Islet of Langerhans (tissue), 1 donor: ENCODE results near the gene RBM25.
A peak's percentile ranks its signal among the peaks of the same experiment; 100 is the strongest.
"Not testable (repeated sequence)": the region's sequence is repeated elsewhere in the genome, so short reads cannot be mapped to it uniquely, and the experiment has no call there.

Experiments
- FAIRE-seq: peaks from one replicate; lab custom pipeline; 2011; peaks lifted over from hg19 to GRCh38; lab: Jason Lieb, UNC

The RBM25 gene

DNA sequence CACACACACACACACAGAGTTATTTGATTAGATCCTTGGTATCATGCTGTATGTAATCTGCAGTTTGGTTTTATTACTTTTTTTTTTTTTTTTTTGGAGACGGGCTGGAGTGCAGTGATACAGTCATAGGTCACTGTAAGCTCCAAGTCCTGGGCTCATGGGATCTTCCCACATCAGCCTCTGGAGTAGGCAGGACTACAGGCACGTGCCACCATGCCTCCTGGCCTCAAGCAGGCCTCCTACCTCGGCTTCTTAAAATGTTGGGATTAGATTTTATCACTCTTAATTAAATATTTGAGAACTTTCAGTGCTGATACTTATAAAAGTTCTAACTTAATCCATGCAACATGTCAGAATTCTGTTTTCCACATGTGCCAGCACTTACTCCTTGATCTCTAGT is 46.7 kb downstream of the RBM25 start:
- FAIRE-seq = no peak

DNA sequence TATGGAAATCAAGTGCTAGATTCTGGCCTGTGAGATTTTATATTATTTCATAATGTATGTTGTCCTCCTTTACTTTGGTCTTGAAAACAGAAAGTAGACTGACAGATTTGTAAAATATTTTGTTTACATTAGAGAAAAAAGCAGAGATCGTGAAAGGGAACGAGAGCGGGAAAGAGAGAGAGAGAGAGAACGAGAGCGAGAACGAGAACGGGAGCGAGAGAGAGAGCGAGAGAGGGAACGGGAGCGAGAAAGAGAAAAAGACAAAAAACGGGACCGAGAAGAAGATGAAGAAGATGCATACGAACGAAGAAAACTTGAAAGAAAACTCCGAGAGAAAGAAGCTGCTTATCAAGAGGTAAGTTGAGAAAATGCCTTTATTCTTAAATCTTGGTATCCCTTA is 47.4 kb downstream of the RBM25 start:
- peak; percentile 62 for FAIRE-seq

DNA sequence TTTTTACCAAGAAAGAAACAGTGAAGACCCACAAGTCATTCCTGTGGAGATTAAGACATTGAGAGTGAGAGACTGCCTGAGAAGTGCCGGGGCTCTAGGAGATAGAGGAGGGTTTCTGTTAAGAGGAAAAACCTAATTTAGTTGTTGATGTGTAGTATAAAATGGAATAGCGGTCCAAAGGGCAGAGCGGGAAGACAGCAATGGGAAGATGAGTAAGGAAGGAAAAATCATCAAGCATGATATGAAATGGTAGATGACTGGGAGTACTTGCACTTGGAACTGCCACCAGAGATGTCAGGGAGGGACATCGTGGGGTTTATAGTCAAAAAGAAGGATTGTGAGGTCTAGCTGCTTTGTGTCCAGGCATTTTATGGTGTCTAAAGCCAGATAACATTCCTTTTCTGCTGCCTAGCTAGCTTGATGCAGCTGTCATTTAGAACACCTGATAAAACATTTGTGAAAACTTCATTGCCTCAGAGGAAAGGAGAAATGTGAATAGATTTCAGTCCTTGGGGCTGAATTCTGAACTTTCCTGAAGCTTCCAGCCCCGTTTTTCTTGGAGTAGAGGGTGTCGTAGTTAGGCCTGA is 57.8 kb downstream of the RBM25 start:
- FAIRE-seq = no peak

DNA sequence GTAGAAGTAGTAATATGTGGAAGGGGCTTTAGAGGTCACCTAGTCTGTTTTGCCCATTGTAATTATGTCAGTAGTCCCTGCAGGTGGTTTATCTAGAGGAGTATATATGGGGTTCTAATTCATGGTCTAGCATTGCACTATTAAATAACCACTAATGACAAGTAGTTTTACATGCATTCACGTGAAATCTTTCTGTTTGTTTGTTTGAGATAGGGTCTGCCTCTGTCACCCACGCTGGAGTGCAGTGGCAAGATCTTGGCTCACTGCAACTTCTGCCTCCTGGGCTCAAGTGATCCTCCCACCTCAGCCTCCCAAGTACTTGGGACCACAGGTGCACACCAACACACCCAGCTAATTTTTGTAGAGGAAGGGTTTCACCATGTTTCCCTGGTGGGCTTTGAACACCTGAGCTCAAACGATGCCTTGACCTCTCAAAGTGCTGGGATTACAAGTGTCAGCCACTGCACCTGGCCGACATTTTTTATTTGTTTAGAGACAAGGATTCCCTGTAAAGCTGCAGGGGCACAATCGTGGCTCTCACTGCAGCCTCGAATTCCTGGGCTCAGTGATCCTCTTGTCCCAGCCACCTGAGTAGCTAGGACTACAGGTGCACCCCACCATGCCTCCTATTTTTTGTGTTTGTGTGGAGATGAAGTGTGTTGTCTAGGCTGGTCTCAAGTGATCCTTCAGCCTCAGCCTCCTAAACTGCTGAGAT is 66.0 kb downstream of the RBM25 start:
- FAIRE-seq = no peak

DNA sequence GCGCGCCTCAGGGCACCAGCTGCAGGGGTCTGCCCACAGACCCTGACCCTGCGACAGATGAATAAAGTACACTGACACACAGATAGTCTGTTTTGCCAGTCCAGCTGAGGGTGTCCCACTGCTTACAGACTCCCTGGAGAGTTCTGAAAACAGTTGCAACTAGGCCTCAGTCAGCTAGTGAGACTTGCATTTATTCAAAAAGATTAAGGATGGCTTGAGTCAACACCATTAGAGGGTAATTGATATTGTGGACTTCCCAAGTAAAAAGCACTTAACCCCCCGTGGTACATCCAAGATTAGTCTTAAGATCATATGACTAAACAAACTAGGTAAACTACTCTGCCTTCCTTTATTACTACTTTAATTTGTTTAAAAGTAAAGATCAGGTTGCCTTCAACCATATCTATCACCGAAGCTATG is 66.8 kb downstream of the RBM25 start:
- FAIRE-seq = no peak

DNA sequence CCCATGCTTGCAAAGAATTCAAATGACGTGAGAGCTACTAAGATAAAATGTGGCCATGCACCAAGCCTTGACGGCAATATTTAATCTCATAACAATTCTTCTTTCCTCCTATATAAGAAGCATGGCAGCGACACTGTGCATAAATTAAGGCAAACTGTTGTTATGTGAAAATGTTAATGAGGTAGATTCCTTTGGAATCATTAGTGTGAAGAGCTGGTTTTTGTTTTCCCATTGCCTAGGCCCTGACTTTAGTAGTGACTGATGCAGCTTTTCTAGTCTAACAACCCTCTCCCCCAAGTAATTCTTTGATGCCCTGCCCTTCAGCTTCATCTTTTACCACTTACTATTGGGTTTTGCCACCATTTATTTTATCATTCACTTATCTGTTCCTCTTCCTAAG is 67.4 kb downstream of the RBM25 start:
- no peak for FAIRE-seq

DNA sequence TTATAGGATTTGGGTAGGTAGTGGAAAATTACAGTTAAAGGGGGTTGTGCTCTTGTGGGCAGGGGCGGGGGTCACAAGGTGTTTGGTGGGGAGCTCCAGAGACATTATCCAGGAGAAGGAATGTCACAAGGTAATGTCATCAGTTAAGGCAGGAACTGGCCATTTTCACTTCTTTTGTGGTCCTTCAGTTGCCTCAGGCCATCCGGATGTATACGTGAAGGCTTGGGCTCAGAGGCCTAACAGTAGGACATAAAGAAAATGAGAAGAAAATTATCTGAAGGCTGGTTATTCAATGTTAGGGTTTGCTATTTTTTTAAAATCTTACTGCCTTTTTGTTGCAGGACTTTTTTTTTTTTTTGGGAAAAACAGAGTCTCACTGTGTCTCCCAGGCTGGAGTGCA is 75.5 kb downstream of the RBM25 start:
- no peak for FAIRE-seq

DNA sequence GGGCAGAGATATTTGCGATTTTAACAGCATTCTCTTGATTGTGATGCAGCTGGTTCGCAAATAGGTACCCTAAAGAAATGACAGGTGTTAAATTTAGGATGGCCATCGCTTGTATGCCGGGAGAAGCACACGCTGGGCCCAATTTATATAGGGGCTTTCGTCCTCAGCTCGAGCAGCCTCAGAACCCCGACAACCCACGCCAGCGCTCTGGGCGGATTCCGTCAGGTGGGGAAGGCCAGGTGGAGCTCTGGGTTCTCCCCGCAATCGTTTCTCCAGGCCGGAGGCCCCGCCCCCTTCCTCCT is 77.7 kb downstream of the RBM25 start:
- no peak for FAIRE-seq

DNA sequence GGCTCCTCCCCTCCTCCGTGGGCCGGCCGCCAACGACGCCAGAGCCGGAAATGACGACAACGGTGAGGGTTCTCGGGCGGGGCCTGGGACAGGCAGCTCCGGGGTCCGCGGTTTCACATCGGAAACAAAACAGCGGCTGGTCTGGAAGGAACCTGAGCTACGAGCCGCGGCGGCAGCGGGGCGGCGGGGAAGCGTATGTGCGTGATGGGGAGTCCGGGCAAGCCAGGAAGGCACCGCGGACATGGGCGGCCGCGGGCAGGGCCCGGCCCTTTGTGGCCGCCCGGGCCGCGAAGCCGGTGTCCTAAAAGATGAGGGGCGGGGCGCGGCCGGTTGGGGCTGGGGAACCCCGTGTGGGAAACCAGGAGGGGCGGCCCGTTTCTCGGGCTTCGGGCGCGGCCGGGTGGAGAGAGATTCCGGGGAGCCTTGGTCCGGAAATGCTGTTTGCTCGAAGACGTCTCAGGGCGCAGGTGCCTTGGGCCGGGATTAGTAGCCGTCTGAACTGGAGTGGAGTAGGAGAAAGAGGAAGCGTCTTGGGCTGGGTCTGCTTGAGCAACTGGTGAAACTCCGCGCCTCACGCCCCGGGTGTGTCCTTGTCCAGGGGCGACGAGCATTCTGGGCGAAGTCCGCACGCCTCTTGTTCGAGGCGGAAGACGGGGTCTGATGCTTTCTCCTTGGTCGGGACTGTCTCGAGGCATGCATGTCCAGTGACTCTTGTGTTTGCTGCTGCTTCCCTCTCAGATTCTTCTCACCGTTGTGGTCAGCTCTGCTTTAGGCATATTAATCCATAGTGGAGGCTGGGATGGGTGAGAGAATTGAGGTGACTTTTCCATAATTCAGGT is 78.3 kb downstream of the RBM25 start, which contains the start of gene PSEN1:
TSS of gene PSEN1 (plus strand) at position 121 of the 839 bp plus-strand sequence. CDS start 11,513 bp downstream, outside the sequence.
- no peak for FAIRE-seq

DNA sequence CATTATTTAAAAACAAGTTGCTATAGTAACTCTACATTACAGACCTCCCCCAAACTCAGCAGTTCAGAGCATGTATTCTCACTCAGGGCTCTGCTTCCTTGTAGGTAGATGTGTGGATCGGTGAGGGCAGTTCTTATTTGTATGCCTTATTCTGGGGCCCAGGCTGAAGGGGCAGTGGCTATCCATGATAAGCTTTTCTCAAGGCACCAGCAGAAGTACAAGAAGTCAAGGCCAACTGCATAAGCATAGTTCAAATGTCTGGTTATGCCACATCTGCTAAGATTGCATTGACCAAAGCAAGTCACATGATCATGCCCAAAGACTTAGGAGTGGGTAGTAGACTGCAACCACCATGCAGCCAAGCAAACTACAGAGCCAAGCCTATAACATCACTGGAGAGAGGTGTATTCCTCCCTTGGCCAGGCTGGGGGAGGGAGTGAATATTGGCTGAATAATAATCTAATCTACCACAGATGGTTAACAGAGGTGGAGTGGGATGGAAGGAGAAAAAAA is 82.5 kb downstream of the RBM25 start:
- no peak for FAIRE-seq

DNA sequence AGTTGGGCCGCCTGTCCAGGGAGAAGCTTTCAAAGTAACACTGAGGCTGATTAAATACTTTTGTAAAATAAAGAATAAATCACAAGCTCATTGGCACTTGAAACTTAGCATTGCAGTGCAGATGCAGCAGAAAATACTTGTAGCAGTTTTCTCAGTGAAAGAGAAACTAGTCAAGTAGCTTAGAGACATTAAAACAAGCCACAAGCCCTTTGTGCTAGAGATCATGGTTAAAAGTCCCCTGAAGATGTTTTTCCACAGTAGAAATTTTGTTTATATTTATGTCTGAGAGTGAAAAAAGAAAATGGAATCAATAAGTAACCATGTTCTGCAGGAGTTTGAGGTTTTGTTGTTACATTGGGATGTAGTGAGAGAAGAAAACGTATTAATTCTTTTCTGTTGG is 83.9 kb downstream of the RBM25 start:
- no peak for FAIRE-seq

DNA sequence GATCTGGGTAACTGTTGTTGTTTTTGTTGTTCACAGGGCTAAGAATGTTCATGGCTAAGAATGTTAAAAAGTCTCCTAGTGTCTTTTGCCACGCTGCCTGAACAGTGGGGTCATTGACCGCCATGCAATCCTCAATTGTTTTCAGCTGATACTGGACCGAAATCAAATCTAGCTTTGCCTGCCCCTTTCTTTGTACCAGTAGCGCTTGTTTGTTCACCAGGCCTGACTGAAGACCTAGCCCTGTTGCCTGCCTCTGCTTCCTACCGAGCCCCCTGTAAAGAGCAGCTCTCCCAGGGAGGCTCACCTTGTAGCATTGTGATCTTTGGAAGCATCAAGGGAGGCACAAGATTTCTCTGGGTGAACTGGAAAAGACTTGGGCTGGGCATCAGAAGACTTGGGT is 84.7 kb downstream of the RBM25 start:
- FAIRE-seq = no peak

DNA sequence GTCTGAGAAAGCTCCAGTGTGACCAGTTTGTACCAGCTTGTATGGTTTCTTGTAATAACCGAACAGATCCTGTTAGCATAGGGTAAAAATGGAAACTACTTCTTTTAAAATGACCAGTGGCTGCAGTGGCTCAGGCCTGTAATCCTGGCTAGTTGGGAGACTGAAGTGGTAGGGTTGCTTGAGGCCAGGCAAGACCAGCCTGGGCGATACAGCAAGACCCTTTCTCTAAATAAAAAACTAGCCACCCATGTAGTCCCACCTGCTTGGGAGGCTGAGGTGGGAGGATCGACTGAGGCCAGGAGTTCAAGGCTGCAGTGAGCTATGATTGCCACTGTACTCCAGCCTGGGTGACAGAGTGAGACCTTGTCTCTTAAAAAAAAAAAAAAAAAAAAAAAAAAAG is 85.3 kb downstream of the RBM25 start:
- FAIRE-seq = no peak

DNA sequence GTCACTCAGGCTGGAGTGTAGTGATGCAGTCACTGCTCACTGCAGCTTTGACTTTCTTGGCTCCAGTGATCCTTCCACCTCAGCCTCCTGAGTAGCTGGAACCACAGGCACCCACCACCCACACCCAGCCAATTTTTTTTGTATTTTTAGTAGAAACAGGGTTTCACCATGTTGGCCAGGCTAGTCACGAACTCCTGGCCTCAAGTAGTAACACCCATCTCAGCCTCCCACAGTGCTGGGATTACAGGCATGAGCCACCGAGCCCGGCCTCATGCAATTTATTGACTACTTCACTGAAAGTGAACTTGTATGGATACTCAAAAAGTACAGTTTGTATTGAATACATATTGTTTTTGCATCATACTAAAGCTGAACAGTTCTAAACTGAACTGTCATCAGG is 87.0 kb downstream of the RBM25 start:
- FAIRE-seq = no peak

DNA sequence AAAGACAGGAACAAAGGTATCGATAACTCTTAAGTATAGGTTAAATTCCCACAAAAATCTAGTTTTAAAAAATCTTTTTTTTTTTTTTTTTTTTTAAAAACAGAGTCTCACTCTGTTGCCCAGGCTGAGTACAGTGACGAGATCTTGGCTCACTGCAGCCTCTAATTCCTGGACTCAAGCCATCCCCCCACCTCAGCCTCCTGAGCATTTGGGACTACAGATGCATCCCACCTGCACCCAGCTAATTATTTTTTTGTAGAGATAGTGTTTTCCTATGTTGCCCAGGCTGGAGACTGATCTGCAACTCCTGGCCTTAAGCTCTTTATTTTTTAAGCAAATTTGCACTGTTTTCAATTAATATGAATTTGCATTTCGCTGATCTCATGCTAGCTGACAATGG is 87.8 kb downstream of the RBM25 start:
- FAIRE-seq = no peak

DNA sequence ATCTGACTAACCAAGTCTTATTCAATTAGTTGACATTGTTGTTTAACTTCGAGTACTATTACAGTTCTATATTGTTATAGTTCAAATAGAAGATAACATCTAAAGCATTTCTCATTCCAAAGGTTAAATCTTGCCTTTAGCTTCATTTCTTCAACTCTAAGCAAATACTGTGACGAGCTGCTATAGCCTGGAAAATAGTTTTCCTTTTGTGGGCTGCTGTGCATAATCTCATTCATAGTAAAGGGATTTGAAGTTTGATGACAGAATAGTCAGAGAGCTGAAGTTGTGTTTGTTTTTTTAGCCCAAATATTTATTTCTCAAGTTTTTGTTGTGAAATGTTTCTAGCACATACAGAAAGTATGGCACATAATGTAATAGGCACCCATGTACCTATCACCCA is 91.4 kb downstream of the RBM25 start:
- FAIRE-seq = no peak

DNA sequence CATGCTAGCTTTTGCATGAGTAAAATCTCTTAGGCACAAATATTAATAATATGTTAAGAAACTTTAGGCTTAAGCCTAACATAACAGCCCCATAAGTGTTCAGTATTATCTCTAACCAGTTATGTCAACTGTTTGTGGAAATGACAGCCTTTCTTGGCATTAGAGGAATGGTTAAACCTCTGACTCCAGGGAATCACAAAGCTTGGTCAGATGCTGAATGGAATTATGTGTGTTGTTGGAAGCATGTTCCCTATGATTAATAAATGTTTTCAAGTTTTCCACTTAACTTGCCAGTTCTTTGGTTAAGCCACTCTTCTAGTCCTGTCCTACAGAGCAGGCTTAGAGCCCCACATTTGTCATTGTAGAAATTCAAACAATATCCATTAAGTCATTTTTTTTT is 94.9 kb downstream of the RBM25 start:
- FAIRE-seq = no peak

DNA sequence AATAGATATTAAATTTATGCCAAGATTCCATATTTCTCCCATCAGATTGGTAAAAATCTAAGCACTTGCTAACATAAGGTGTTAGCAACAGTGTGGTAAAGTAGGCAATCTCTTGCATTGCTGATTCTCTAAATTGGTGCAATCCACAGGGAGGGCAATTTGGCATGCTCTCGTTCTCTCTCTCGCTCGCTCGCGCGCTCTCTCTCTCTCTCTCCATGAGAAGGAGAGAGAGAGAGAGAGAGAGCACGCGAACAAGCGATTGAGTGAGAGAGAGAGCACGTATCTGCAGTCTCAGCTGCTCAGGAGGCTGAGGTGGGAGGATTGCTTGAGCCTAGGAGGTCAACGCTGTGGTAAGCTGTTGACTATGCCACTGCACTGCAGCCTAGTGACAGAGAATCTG is 103.9 kb downstream of the RBM25 start:
- no peak for FAIRE-seq

DNA sequence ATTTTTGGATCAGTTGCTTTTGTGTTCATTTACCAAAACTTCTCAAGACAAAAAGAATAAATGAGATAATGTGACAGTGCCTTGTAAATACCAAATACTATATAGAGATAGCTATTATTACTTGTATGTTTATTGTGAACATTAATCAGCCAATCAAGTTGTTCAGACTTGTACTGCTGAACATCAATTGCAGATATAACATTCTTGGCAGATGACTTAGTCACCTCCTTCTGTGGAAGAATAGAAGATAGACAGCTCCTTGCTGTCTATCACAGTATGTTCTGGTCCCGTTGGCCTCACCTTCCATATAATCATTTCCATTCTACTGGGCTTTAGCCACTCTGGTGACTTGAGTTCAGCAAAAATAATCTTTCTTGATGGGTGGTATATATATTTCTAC is 108.1 kb downstream of the RBM25 start:
- FAIRE-seq = no peak

DNA sequence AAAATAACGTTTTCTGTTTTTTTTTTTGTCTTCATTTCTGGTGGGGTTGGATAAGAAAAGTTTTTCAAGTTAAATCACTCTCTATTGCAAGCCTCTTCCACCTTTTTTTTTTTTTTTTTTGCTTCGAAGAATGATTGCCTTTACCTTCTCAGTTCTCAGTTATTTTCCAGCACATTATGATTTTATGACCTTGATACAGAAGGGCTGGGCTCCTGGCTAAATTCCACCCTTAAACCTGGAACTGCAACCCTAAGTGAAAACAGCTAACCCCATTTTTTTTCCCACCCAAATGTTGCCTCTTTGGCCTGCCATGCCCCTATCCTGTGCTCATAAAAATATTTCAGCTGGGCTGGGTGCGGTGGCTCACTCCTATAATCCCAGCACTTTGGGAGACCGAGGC is 109.4 kb downstream of the RBM25 start:
- FAIRE-seq = no peak

DNA sequence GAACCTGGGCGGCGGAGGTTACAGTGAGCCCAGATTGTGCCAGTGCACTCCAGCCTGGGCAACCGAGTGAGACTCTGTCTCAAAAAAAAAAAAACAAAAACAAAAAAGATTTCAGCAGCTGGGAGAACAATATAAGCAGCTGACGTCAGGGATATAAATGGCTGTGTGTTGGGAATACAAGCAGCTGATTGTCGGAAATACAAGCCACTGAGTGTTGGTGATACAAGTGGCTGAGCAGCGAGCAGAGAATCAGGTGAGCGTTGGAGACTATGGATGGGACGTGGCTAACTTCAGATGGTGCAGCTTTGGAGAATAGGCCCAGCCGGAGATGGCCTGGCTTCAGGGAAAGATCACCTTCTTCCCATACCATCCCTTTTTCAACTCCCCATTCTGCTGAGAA is 109.9 kb downstream of the RBM25 start:
- no peak for FAIRE-seq

DNA sequence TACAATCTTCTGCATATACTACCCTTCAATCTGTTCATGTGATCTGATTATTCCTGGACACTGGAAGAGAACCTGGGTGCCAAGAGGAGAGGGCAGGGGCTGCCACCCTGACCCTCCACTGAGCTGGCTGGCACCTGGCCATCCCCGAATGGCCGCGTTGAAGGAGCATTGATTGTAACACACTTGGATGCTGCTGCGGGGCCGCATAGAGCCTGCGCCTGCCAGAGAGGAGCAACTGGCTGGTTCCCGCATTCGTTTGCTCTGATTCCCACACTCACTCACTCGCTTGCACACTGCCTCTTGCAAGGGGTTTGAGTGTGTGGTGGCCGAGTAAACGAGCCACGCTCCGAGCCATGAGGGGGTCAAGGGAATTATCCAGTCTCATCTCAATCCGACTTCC is 110.4 kb downstream of the RBM25 start:
- FAIRE-seq = no peak

DNA sequence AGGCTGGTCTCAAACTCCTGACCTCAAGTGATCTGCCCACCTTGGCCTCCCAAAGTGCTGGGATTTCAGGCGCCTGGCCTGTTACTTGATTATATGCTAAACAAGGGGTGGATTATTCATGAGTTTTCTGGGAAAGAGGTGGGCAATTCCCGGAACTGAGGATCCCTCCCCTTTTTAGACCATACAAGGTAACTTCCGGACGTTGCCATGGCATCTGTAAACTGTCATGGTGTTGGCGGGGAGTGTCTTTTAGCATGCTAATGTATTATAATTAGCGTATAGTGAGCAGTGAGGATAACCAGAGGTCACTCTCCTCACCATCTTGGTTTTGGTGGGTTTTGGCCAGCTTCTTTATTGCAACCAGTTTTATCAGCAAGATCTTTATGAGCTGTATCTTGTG is 111.5 kb downstream of the RBM25 start:
- FAIRE-seq = not testable (repeated sequence)
